ENCODE measurements around the gene SPPL3.

The SPPL3 gene

GRCh38 chr12:120887253-120888043, 16.7 kb downstream of the SPPL3 start:
- Histone ChIP-seq H3K36me3 (ENCODE audit: control insufficient read depth in 2 of 2, insufficient read depth in 1 of 2, low read length in 2 of 2) (no peaks in the 10 kb centered on the region; a peak in 1 of 3 replicates), H3K4me1 (ENCODE audit: control insufficient read depth, insufficient read depth, low read length) (peaks cover 11% of the 10 kb centered on the region), H3K4me3 (ENCODE audit: low read depth, low read length) (no peak overlapping the region), H3K27ac (ENCODE audit: extremely low read depth, low read depth, low read length) (no peak overlapping the region), H3K9me3 (ENCODE audit: control insufficient read depth, insufficient read depth, low read depth, low read length) (no peaks in the 10 kb centered on the region)
- POLR2A ChIA-PET = interaction anchor here (0.7 kb wide), 1 partner anchor 140 kb away, joined by 3 read pairs; no protein-coding TSS in a partner anchor
- CTCF ChIA-PET = interaction anchor here (0.6 kb wide), 2 partner anchors 37 to 579 kb away, joined by 3 to 4 read pairs; no protein-coding TSS in a partner anchor
- TF ChIP-seq ZNF140 (tag by site-specific recombination; IDR thresholded peaks at IDR 0.05) (no peak), PRDM6 (tag by site-specific recombination; IDR thresholded peaks at IDR 0.05) (peak; percentile 22; the same call in 1 of the 2 replicates), MYNN (tag by site-specific recombination; IDR thresholded peaks at IDR 0.05; ENCODE audit: borderline replicate concordance) (no peak), ZBTB1 (tag by site-specific recombination; IDR thresholded peaks at IDR 0.05) (no peak), REPIN1 (tag by site-specific recombination; IDR thresholded peaks at IDR 0.05; ENCODE audit: low read depth) (no peak), ZNF24 (tag by site-specific recombination; IDR thresholded peaks at IDR 0.05) (no peak), ZNF155 (tag by site-specific recombination; IDR thresholded peaks at IDR 0.05) (no peak), ZNF184 (tag by site-specific recombination; IDR thresholded peaks at IDR 0.05) (peak; percentile 90), ZIC2 (tag by site-specific recombination; IDR thresholded peaks at IDR 0.05) (no peak), KLF9 (tag by site-specific recombination; IDR thresholded peaks at IDR 0.05; ENCODE audit: low read depth) (no peak)

- Histone ChIP-seq H3K36me3 (ENCODE audit: control insufficient read depth in 2 of 2, insufficient read depth in 1 of 2, low read length in 2 of 2) (no peaks in the 10 kb centered on the region; a peak in 1 of 3 replicates), H3K4me3 (ENCODE audit: low read depth, low read length) (no peak overlapping the region), H3K27ac (ENCODE audit: extremely low read depth, low read depth, low read length) (no peak overlapping the region), H3K4me1 (ENCODE audit: control insufficient read depth, insufficient read depth, low read length) (peaks cover 11% of the 10 kb centered on the region), H3K9me3 (ENCODE audit: control insufficient read depth, insufficient read depth, low read depth, low read length) (no peaks in the 10 kb centered on the region)
- TF ChIP-seq ZNF518A (tag by site-specific recombination; conservative IDR thresholded peaks at IDR 0.05; ENCODE audit: low read depth) (no peak), GLIS1 (tag by site-specific recombination; IDR thresholded peaks at IDR 0.05) (no peak), ZNF239 (tag by site-specific recombination; IDR thresholded peaks at IDR 0.05) (no peak), ZNF639 (tag by site-specific recombination; IDR thresholded peaks at IDR 0.05) (no peak), PRDM1 (tag by site-specific recombination; IDR thresholded peaks at IDR 0.05) (no peak), ZBTB17 (tag by site-specific recombination; IDR thresholded peaks at IDR 0.05) (peak; percentile 45), ZNF488 (tag by site-specific recombination; IDR thresholded peaks at IDR 0.05) (no peak)
- POLR2A ChIA-PET = no interaction called here
- CTCF ChIA-PET = interaction anchor here (0.6 kb wide), 3 partner anchors 36 to 578 kb away, joined by 3 to 4 read pairs (median 4); no protein-coding TSS in a partner anchor
Observed at GRCh38 chr12:120886199-120887018, 17.7 kb downstream of the SPPL3 start.

Measured in HEK293 (cell line).